T-cell (primary cell): Measurements from ENCODE around the gene ALG14. TPM values are rescaled to one million over a fixed set of nuclear protein-coding genes. Genes with fewer than 3 reads are reported as not detected.
"Not testable (repeated sequence)": the region's sequence is repeated elsewhere in the genome, so short reads cannot be mapped to it uniquely, and the experiment has no call there.

ENCODE experiments used
- ATAC-seq, 4 experiments: fragments of 200-7000 bp in 3 of 4; fragments of 150-1000 bp in 1 of 4; cut with Tn5 transposase; replicated peaks in 1 of 4; 1 replicate in 3 of 4; 2 replicates in 1 of 4; pipeline ENCODE4 v1.10.0; 2021; ENCODE audit warnings: moderate library complexity in 3 of 4, mild to moderate bottlenecking in 2 of 4, moderate number of reproducible peaks in 1 of 4
- CTCF ChIA-PET, 2 donors: fragments of 300-600 bp; sonication (Branson Sonifier 250); formaldehyde crosslinking; loops; one replicate each; lab custom pipeline; 2022; ENCODE audit warnings: antibody characterized with exemption in 2 of 2; lab: Charles Lee
- POLR2A ChIA-PET, 2 donors: fragments of 300-600 bp; sonication (Branson Sonifier 250); formaldehyde crosslinking; loops; one replicate each; lab custom pipeline; 2022; ENCODE audit warnings: antibody characterized with exemption in 2 of 2; lab: Charles Lee
- DNase-seq, 35 experiments: peaks; one replicate each; pipeline versions ENCODE4 v3.0.0 to v3.0.0-alpha.2; 2013 to 2023
- H3K27ac ChIP-seq: one replicate; pipeline ENCODE4 v1.5.1; 2013; ENCODE audit warnings: low read length
- H3K27me3 ChIP-seq, 2 experiments: replicated peaks in 1 of 2; 1 replicate in 1 of 2; 2 replicates in 1 of 2; pipeline versions ENCODE4 v1.6.1 to v1.7.0; 2013; ENCODE audit warnings: low read length in 1 of 2, mixed read lengths in 1 of 2; ENCODE audit not compliant: control insufficient read depth in 2 of 2, insufficient read depth in 2 of 2; ENCODE audit errors: extremely low read depth in 1 of 2
- H3K36me3 ChIP-seq, 2 donors: 1 replicate in 1 of 2; 2 replicates in 1 of 2; pipeline versions ENCODE4 v1.6.1 to v1.7.0; 2013; ENCODE audit warnings: low read length in 1 of 2; ENCODE audit not compliant: control insufficient read depth in 2 of 2, insufficient read depth in 1 of 2; ENCODE audit errors: extremely low read depth in 1 of 2
- H3K4me1 ChIP-seq, 2 experiments: 1 replicate in 1 of 2; 2 replicates in 1 of 2; pipeline versions ENCODE4 v1.6.1 to v1.7.0; 2013; ENCODE audit warnings: low read length in 2 of 2, mixed read lengths in 1 of 2; ENCODE audit not compliant: insufficient read depth in 2 of 2, control insufficient read depth in 1 of 2; ENCODE audit errors: extremely low read depth in 1 of 2
- H3K4me3 ChIP-seq, 2 donors: 1 replicate in 1 of 2; 2 replicates in 1 of 2; pipeline versions ENCODE4 v1.5.1 to v1.7.0; 2013; ENCODE audit warnings: mild to moderate bottlenecking in 2 of 2, low read length in 1 of 2, moderate library complexity in 1 of 2; ENCODE audit not compliant: control insufficient read depth in 1 of 2; ENCODE audit errors: extremely low read depth in 1 of 2
- H3K9me3 ChIP-seq: 2 replicates; pipeline ENCODE4 v1.7.0; 2013
- H3K27ac Mint-ChIP-seq, 2 donors: one replicate each; pipeline ENCODE4 v1.8.0; 2020 to 2021; ENCODE audit warnings: mild to moderate bottlenecking in 2 of 2, mixed read lengths in 2 of 2
- H3K27me3 Mint-ChIP-seq, 2 donors: one replicate each; pipeline ENCODE4 v1.8.0; 2021 to 2022; ENCODE audit warnings: mixed read lengths in 2 of 2
- H3K36me3 Mint-ChIP-seq: one replicate; pipeline ENCODE4 v1.8.0; 2021; ENCODE audit warnings: mixed read lengths
- H3K4me1 Mint-ChIP-seq, 3 donors: one replicate each; pipeline ENCODE4 v1.8.0; 2020 to 2022; ENCODE audit warnings: mixed read lengths in 3 of 3, mild to moderate bottlenecking in 1 of 3
- H3K4me3 Mint-ChIP-seq, 3 donors: one replicate each; pipeline ENCODE4 v1.8.0; 2020 to 2022; ENCODE audit warnings: mild to moderate bottlenecking in 3 of 3, mixed read lengths in 3 of 3, moderate library complexity in 3 of 3
- H3K9me3 Mint-ChIP-seq, 3 donors: one replicate each; pipeline ENCODE4 v1.8.0; 2020 to 2022; ENCODE audit warnings: mixed read lengths in 3 of 3
- WGBS: methylation state at CpG from one replicate; pipeline ENCODE4 v1.1.5; 2013; ENCODE audit warnings: missing lambda C conversion rate; ENCODE audit not compliant: insufficient coverage; 5-methylcytosine and 5-hydroxymethylcytosine counted together
- total RNA-seq, 35 experiments: library from RNA in 6 of 35; stranded (reverse) in 6 of 35; fragments of 120-200 nt in 1 of 35; gene quantifications; one replicate each; pipeline versions ENCODE4 v1.2.1 to v1.2.4 and lab custom pipeline; 2013 to 2026

The ALG14 gene
- total RNA-seq, 5 donors from 2014 or later (not counting 1 experiment from before 2014, with no cell fraction given): 0.40 to 2.3 (median 1.7) TPM

DNA sequence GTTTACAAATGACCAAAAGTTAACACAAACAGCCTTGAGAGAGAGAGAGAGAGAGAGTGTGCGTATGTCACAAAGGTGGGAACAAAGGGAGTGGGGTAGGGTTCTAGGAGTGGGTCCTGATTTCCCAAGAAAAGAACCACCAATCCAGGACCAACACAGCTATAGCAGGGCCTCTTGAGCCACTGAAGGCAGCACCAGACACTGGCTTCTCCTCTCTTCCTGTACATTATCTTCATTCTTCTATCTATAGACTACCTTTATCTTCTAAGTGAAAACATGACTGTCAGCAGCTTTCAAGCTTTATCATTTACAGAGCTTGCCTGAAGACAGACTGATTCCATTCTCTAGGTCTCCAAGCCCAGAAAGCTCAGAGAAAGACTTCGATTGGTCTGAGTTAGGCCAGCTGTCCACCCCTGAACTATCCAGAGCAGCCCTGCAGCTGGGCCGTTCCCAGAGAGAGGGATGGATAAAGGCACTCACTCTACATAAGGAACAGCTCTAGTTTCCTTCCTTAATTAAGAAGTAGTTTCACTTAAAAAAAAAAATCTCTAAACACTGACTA, 11.2 kb downstream of the ALG14 start:
- Mint-ChIP-seq H3K4me3 (no peak overlapping the region), H3K9me3 (no peaks in the 10 kb centered on the region), H3K4me1 (no peaks in the 10 kb centered on the region), H3K36me3 (peaks cover 24% of the 10 kb centered on the region), H3K27me3 (no peaks in the 10 kb centered on the region), H3K27ac (no peak overlapping the region)
- Histone ChIP-seq H3K27ac (no peak overlapping the region), H3K4me1 (no peaks in the 10 kb centered on the region), H3K9me3 (no peaks in the 10 kb centered on the region), H3K36me3 (no peaks in the 10 kb centered on the region), H3K4me3 (no peak overlapping the region), H3K27me3 (no peaks in the 10 kb centered on the region)
- POLR2A ChIA-PET: no interaction called here
- DNase-seq: no peak
- ATAC-seq: no peak
- CTCF ChIA-PET: interaction anchor here in 1 of 2 donors (0.5 to 1.7 kb wide), 3 partner anchors 9 to 18 kb away, joined by 3 to 5 read pairs (median 5); no protein-coding TSS in a partner anchor
- WGBS: no CpG with 5 or more reads among the region's 3 CpGs

- no peaks in the 10 kb centered on the region for H3K27me3 Mint-ChIP-seq
- ChIA-PET CTCF (interaction anchor here (0.6 to 1.1 kb wide), 7 partner anchors 9 to 513 kb away, joined by 3 to 5 read pairs (median 4); no protein-coding TSS in a partner anchor), POLR2A (interaction anchor here in 1 of 2 donors (0.7 kb wide), 1 partner anchor 46 kb away, joined by 3 read pairs; no protein-coding TSS in a partner anchor)
- no peak for ATAC-seq
- no peak overlapping the region for H3K27ac Mint-ChIP-seq
- no peak overlapping the region for H3K4me3 Mint-ChIP-seq
- no CpG with 5 or more reads among the region's 9 CpGs for WGBS
- no peaks in the 10 kb centered on the region for H3K9me3 Mint-ChIP-seq
- H3K36me3 Mint-ChIP-seq: peaks cover 28% of the 10 kb centered on the region
- Histone ChIP-seq H3K27ac (no peak overlapping the region), H3K4me1 (no peaks in the 10 kb centered on the region), H3K27me3 (no peaks in the 10 kb centered on the region), H3K36me3 (no peaks in the 10 kb centered on the region), H3K9me3 (no peaks in the 10 kb centered on the region), H3K4me3 (no peak overlapping the region)
- H3K4me1 Mint-ChIP-seq: no peaks in the 10 kb centered on the region
- no peak for DNase-seq
Observed at GRCh38 chr1:95058974-95059373, 13.8 kb downstream of the ALG14 start.

DNA sequence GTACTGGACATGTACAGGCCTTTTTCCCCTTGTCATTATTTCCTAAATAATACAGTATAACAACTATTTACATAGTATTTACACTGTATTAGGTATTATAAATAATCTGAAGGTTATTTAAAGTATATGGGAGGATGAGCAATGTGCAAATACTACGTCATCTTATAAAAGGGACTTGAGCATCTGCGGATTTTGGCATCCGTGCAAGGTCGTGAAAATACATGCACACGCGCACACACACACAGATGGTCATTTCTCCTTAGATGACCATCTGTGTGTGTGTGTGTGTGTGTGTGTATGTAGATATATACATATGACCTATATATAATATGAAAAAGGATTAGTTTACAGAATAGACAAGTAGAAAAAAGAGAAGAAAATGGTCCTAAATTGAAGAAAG, 15.4 kb downstream of the ALG14 start:
- WGBS: 100% methylated on average over 2 of the region's 6 CpGs
- H3K27ac ChIP-seq: no peak overlapping the region
- no peak for ATAC-seq
- Mint-ChIP-seq H3K4me3 (no peak overlapping the region), H3K36me3 (peaks cover 12% of the 10 kb centered on the region), H3K27me3 (no peaks in the 10 kb centered on the region), H3K27ac (no peak overlapping the region), H3K9me3 (no peaks in the 10 kb centered on the region), H3K4me1 (peaks cover 0 to 6% (median 0%) of the 10 kb centered on the region in 3 donors)
- no peaks in the 10 kb centered on the region for H3K9me3 ChIP-seq
- ChIA-PET CTCF (no interaction called here), POLR2A (no interaction called here)
- no peak for DNase-seq
- H3K4me3 ChIP-seq: no peak overlapping the region
- H3K36me3 ChIP-seq: no peaks in the 10 kb centered on the region
- H3K27me3 ChIP-seq: no peaks in the 10 kb centered on the region
- no peaks in the 10 kb centered on the region for H3K4me1 ChIP-seq

DNA sequence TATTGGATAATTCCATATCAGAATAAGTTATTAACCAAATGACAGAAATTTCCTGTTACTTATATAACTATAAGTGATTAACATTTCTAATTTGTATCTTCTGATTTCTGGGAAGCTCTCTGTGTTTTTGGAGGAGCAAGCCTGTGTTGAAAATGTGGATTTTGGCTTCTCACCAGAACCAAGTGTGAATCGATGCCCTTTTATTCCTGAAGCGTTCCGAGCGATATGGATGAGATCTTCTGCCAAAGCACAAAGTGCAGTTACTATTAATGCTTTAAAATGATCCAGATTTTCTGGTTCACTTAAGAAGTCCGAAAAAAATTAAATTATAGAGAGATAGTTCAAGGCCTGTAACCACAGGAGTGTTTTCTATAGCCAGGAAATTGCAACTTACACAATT, 22.8 kb downstream of the ALG14 start:
- CTCF ChIA-PET: interaction anchor here (0.5 to 1.5 kb wide), 6 partner anchors 10 to 513 kb away, joined by 3 to 5 read pairs (median 4); no protein-coding TSS in a partner anchor
- H3K36me3 Mint-ChIP-seq: peaks cover 7% of the 10 kb centered on the region
- Histone ChIP-seq H3K4me3 (no peak overlapping the region), H3K27me3 (no peaks in the 10 kb centered on the region), H3K27ac (no peak overlapping the region), H3K36me3 (no peaks in the 10 kb centered on the region), H3K4me1 (no peaks in the 10 kb centered on the region), H3K9me3 (no peaks in the 10 kb centered on the region)
- no peaks in the 10 kb centered on the region for H3K27me3 Mint-ChIP-seq
- POLR2A ChIA-PET: interaction anchor here in 1 of 2 donors (0.6 kb wide), 1 partner anchor 10 kb away, joined by 3 read pairs; no protein-coding TSS in a partner anchor
- no peak overlapping the region for H3K4me3 Mint-ChIP-seq
- H3K27ac Mint-ChIP-seq: no peak overlapping the region
- DNase-seq (no peak), ATAC-seq (no peak)
- H3K9me3 Mint-ChIP-seq: no peaks in the 10 kb centered on the region
- 100% methylated on average over 1 of the region's 5 CpGs for WGBS
- H3K4me1 Mint-ChIP-seq: peaks cover 0 to 6% (median 0%) of the 10 kb centered on the region in 3 donors

DNA sequence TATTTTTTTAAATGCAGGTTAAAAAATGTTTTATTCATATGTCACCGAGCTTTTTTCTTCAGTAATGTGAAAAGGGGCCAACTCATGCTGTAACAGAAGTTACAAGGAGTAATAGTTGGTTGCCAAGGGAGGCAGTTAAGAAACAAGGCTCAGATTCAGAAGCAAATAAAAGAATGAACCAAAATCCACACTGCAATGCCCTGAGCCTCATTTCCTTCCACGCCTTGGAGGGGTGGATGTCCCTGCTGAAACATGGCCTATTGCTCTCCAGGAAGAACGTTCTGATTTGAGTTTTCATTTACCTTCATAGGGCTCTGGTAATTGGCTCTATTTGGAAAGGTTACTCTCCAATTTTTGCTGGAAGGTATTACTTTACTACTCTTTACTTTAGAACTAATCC, 24.4 kb downstream of the ALG14 start:
- Mint-ChIP-seq H3K36me3 (no peaks in the 10 kb centered on the region), H3K9me3 (no peaks in the 10 kb centered on the region), H3K4me3 (no peak overlapping the region), H3K27ac (no peak overlapping the region), H3K4me1 (no peaks in the 10 kb centered on the region), H3K27me3 (no peaks in the 10 kb centered on the region)
- Histone ChIP-seq H3K4me3 (no peak overlapping the region), H3K27ac (no peak overlapping the region), H3K9me3 (no peaks in the 10 kb centered on the region), H3K27me3 (no peaks in the 10 kb centered on the region), H3K36me3 (no peaks in the 10 kb centered on the region), H3K4me1 (peaks cover 0 to under 1% of the 10 kb centered on the region in 2 experiments)
- CTCF ChIA-PET: interaction anchor here in 1 of 2 donors (0.5 kb wide), 1 partner anchor 218 kb away, joined by 3 read pairs; no protein-coding TSS in a partner anchor
- no CpG with 5 or more reads among the region's 3 CpGs for WGBS
- DNase-seq (no peak), ATAC-seq (no peak)
- POLR2A ChIA-PET: no interaction called here

DNA sequence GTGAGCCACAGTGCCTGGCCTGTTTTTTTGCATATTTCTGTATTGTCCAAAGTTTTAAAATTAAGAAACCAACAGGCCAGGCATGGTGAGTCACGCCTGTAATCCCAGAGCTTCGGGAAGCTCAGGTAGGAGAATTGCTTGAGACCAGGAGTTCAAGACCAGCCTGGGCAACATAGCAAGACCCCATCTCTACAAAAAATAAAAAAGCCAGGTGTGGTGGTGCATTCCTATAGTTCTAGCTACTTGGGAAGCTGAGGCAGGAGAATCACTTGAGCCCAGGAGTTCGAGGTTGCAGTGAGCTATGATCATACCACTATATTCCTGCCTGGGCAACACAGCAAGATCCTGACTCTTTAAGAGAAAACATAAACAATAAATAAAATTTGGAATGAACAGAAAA, 25.1 kb downstream of the ALG14 start:
- H3K9me3 ChIP-seq, ATAC-seq, POLR2A ChIA-PET, H3K4me1 ChIP-seq, H3K27me3 ChIP-seq, H3K36me3 Mint-ChIP-seq, H3K36me3 ChIP-seq, CTCF ChIA-PET, DNase-seq, H3K4me3 Mint-ChIP-seq, H3K4me1 Mint-ChIP-seq, H3K27ac ChIP-seq, H3K27me3 Mint-ChIP-seq, H3K9me3 Mint-ChIP-seq, H3K4me3 ChIP-seq, H3K27ac Mint-ChIP-seq: not testable (repeated sequence)
- WGBS: no CpG with 5 or more reads among the region's 3 CpGs
